Measurements from ENCODE around the gene ZBTB8A. TPM values are rescaled to one million over a fixed set of nuclear protein-coding genes. Genes with fewer than 3 reads are reported as not detected.

ZBTB8A gene
- total and polyA plus RNA-seq, 7 experiments from 2014 or later: 0.07 TPM; not detected in 6

DNA sequence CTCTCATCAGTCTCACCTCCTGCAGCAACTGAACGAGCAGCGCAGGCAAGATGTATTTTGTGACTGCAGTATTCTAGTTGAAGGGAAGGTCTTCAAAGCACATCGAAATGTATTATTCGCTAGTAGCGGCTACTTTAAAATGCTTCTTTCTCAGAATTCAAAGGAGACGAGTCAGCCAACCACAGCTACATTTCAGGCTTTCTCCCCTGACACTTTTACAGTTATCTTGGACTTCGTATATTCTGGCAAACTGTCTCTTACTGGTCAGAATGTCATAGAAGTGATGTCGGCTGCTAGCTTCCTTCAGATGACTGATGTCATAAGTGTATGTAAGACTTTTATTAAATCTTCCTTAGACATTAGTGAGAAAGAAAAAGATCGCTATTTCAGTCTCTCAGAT is 53.7 kb downstream of the ZBTB8A start:
- H3K4me1 Mint-ChIP-seq: no peaks in the 10 kb centered on the region
- H3K4me3 Mint-ChIP-seq: no peak overlapping the region
- POLR2A ChIA-PET: no interaction called here
- intact Hi-C loops (cut with micrococcal nuclease): no loop called here
- no peaks in the 10 kb centered on the region for H3K36me3 Mint-ChIP-seq
- Histone ChIP-seq H3K4me3 (ENCODE audit: low read length) (no peak overlapping the region), H3K27me3 (ENCODE audit: control insufficient read depth in 2 of 2, insufficient read depth in 2 of 2, low read length in 2 of 2) (no peaks in the 10 kb centered on the region), H3K4me1 (ENCODE audit: control insufficient read depth in 2 of 2, insufficient read depth in 2 of 2, low read length in 2 of 2) (no peaks in the 10 kb centered on the region), H3K9me3 (ENCODE audit: control insufficient read depth in 2 of 3, low read length in 3 of 3) (no peaks in the 10 kb centered on the region), H3K27ac (ENCODE audit: low read depth, low read length) (no peak overlapping the region), H3K36me3 (ENCODE audit: control insufficient read depth in 2 of 3, insufficient read depth in 3 of 3, low read length in 3 of 3) (no peaks in the 10 kb centered on the region)
- DNase-seq (no peak), ATAC-seq (no peak)
- CTCF ChIA-PET: no interaction called here
- H3K27me3 Mint-ChIP-seq: peaks cover 0 to 3% (median 0%) of the 10 kb centered on the region in 5 donors
- H3K9me3 Mint-ChIP-seq: no peaks in the 10 kb centered on the region
- no peak overlapping the region for H3K27ac Mint-ChIP-seq

DNA sequence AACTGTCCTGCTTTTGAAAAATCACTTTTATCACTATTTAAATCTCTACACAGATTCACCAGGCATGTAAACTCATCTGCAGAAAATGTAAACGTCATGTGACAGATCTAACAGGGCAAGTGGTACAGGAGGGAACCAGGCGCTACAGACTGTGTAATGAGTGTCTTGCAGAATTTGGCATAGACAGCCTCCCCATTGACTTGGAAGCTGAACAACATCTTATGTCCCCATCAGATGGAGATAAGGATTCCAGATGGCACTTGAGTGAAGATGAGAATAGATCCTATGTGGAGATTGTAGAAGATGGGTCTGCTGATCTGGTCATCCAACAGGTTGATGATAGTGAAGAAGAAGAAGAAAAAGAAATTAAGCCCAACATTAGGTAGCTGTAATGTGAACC is 60.8 kb downstream of the ZBTB8A start:
- H3K27ac ChIP-seq (ENCODE audit: low read depth, low read length): no peak overlapping the region
- Mint-ChIP-seq H3K4me3 (no peak overlapping the region), H3K4me1 (peaks cover 0 to 2% (median 0%) of the 10 kb centered on the region in 7 donors), H3K36me3 (no peaks in the 10 kb centered on the region), H3K27me3 (peaks cover 0 to 6% (median 0%) of the 10 kb centered on the region in 5 donors), H3K27ac (no peak overlapping the region), H3K9me3 (no peaks in the 10 kb centered on the region)
- POLR2A ChIA-PET: no interaction called here
- CTCF ChIA-PET: no interaction called here
- no peaks in the 10 kb centered on the region for H3K36me3 ChIP-seq (ENCODE audit: control insufficient read depth in 2 of 3, insufficient read depth in 3 of 3, low read length in 3 of 3)
- H3K27me3 ChIP-seq (ENCODE audit: control insufficient read depth in 2 of 2, insufficient read depth in 2 of 2, low read length in 2 of 2): no peaks in the 10 kb centered on the region
- no peak overlapping the region for H3K4me3 ChIP-seq (ENCODE audit: low read length)
- H3K9me3 ChIP-seq (ENCODE audit: control insufficient read depth in 2 of 3, low read length in 3 of 3): no peaks in the 10 kb centered on the region
- intact Hi-C loops (cut with micrococcal nuclease): no loop called here
- ATAC-seq (no peak), DNase-seq (no peak)
- no peaks in the 10 kb centered on the region for H3K4me1 ChIP-seq (ENCODE audit: control insufficient read depth in 2 of 2, insufficient read depth in 2 of 2, low read length in 2 of 2)

GRCh38 chr1:32605711-32606424 is 66.6 kb downstream of the ZBTB8A start:
- H3K36me3 Mint-ChIP-seq: peaks cover 0 to 4% (median 0%) of the 10 kb centered on the region in 5 donors
- Histone ChIP-seq H3K36me3 (ENCODE audit: control insufficient read depth in 2 of 3, insufficient read depth in 3 of 3, low read length in 3 of 3) (no peaks in the 10 kb centered on the region), H3K4me3 (ENCODE audit: low read length) (no peak overlapping the region), H3K27me3 (ENCODE audit: control insufficient read depth in 2 of 2, insufficient read depth in 2 of 2, low read length in 2 of 2) (no peaks in the 10 kb centered on the region), H3K9me3 (ENCODE audit: control insufficient read depth in 2 of 3, low read length in 3 of 3) (no peaks in the 10 kb centered on the region), H3K4me1 (ENCODE audit: control insufficient read depth in 2 of 2, insufficient read depth in 2 of 2, low read length in 2 of 2) (no peaks in the 10 kb centered on the region), H3K27ac (ENCODE audit: low read depth, low read length) (no peak overlapping the region)
- intact Hi-C loops (cut with micrococcal nuclease): no loop called here
- POLR2A ChIA-PET: no interaction called here
- H3K27me3 Mint-ChIP-seq: no peaks in the 10 kb centered on the region
- H3K27ac Mint-ChIP-seq: no peak overlapping the region
- ATAC-seq (no peak), DNase-seq (no peak)
- H3K9me3 Mint-ChIP-seq: no peaks in the 10 kb centered on the region
- CTCF ChIA-PET: no interaction called here
- no peak overlapping the region for H3K4me3 Mint-ChIP-seq
- H3K4me1 Mint-ChIP-seq: no peaks in the 10 kb centered on the region

DNA sequence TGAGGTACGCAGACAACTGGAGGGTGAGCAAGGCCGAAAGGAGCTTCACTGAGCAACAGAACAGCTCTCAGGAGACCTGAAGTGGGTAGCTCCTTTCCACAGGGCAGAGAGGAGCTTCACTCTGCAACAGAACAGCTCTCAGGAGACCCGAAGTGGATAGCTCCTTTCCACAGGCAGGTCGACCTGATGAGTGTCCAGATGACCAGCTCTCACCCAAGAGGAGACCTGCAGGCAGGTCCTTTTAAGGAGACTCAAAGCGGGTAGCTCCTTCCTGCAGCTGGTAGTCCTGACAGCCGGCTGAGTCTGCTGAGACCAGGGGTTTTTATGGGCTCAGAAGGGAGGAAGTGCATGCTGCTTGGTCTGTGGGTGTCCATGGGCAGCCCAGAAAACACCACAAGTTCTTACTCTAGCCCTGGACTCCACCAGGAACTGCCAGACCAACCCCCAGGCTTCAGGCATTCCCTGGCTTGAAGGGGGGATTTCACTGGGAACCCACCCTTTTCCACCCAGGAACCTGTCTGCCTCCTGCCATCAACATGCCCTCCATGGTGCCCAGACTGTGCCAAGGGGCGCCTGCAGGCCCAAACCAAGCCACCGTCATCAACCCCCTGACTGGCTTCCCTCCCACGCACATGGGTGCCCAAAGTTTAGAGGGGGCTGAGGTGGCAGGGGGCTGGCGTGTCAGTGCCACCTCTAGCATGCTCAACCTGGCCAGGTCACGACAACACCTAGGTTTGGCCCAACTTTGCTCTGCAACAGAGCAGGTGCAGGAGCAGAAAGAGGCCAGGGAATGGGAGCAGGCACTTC is 67.5 kb downstream of the ZBTB8A start:
- peaks cover 0 to 4% (median 0%) of the 10 kb centered on the region in 5 donors for H3K36me3 Mint-ChIP-seq
- no peaks in the 10 kb centered on the region for H3K4me1 Mint-ChIP-seq
- H3K36me3 ChIP-seq (ENCODE audit: control insufficient read depth in 2 of 3, insufficient read depth in 3 of 3, low read length in 3 of 3): no peaks in the 10 kb centered on the region
- H3K27me3 ChIP-seq (ENCODE audit: control insufficient read depth in 2 of 2, insufficient read depth in 2 of 2, low read length in 2 of 2): no peaks in the 10 kb centered on the region
- no peak overlapping the region for H3K27ac ChIP-seq (ENCODE audit: low read depth, low read length)
- H3K9me3 Mint-ChIP-seq: no peaks in the 10 kb centered on the region
- H3K4me3 Mint-ChIP-seq: no peak overlapping the region
- H3K27ac Mint-ChIP-seq: no peak overlapping the region
- intact Hi-C loops (cut with micrococcal nuclease): no loop called here
- no peaks in the 10 kb centered on the region for H3K9me3 ChIP-seq (ENCODE audit: control insufficient read depth in 2 of 3, low read length in 3 of 3)
- no peak for ATAC-seq
- POLR2A ChIA-PET: no interaction called here
- no peak for DNase-seq
- no peaks in the 10 kb centered on the region for H3K4me1 ChIP-seq (ENCODE audit: control insufficient read depth in 2 of 2, insufficient read depth in 2 of 2, low read length in 2 of 2)
- CTCF ChIA-PET: interaction anchor here (0.9 kb wide), 1 partner anchor 166 kb away, joined by 3 read pairs; no protein-coding TSS in a partner anchor
- no peaks in the 10 kb centered on the region for H3K27me3 Mint-ChIP-seq
- no peak overlapping the region for H3K4me3 ChIP-seq (ENCODE audit: low read length)

DNA sequence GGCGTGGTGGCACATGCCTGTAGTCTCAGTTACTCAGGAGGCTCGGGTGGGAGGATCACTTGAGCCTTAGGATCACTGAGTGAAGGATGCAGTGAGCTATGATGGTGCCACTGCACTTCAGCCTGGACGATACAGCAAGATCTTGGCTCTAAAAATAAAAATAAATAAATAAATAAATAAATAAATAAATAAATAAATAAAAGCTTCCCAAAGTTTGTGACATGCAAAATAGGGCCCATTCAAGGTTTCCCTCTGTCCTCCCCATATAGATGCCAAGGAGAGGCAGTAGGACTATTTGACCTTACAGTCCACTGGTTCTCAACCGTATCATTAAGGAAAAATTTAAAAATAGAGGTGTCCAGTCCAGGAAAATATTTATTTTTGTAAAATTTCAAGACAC is 70.0 kb downstream of the ZBTB8A start:
- intact Hi-C loops (cut with micrococcal nuclease): no loop called here
- Histone ChIP-seq H3K4me1 (ENCODE audit: control insufficient read depth in 2 of 2, insufficient read depth in 2 of 2, low read length in 2 of 2) (no peaks in the 10 kb centered on the region), H3K9me3 (ENCODE audit: control insufficient read depth in 2 of 3, low read length in 3 of 3) (no peaks in the 10 kb centered on the region), H3K27me3 (ENCODE audit: control insufficient read depth in 2 of 2, insufficient read depth in 2 of 2, low read length in 2 of 2) (no peaks in the 10 kb centered on the region), H3K36me3 (ENCODE audit: control insufficient read depth in 2 of 3, insufficient read depth in 3 of 3, low read length in 3 of 3) (no peaks in the 10 kb centered on the region), H3K4me3 (ENCODE audit: low read length) (no peak overlapping the region), H3K27ac (ENCODE audit: low read depth, low read length) (no peak overlapping the region)
- Mint-ChIP-seq H3K4me1 (peaks cover 3 to 7% (median 5%) of the 10 kb centered on the region in 7 donors), H3K4me3 (no peak overlapping the region), H3K36me3 (peaks cover 0 to 4% (median 0%) of the 10 kb centered on the region in 5 donors), H3K27ac (no peak overlapping the region), H3K9me3 (no peaks in the 10 kb centered on the region), H3K27me3 (no peaks in the 10 kb centered on the region)
- no peak for DNase-seq
- ATAC-seq: no peak
- ChIA-PET POLR2A (no interaction called here), CTCF (interaction anchor here (1.0 kb wide), 1 partner anchor 27 kb away, joined by 5 read pairs; no protein-coding TSS in a partner anchor)

DNA sequence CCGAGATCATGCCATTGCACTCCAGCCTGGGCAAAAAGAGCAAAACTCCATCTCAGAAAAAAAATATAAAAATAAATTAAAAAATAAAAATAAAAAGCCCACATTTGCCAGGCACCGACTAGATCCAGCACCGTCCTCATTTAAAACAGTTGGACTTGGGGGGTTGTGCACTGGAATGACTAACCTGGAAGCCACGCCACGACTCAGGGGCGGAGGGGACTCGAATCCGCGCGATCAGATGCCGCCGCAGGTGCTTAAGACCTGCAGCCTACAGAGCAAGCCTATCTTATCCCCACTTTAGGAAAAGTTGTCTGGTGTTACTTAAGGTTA is 72.6 kb downstream of the ZBTB8A start:
- Histone ChIP-seq H3K4me1 (ENCODE audit: control insufficient read depth in 2 of 2, insufficient read depth in 2 of 2, low read length in 2 of 2) (no peaks in the 10 kb centered on the region), H3K36me3 (ENCODE audit: control insufficient read depth in 2 of 3, insufficient read depth in 3 of 3, low read length in 3 of 3) (no peaks in the 10 kb centered on the region), H3K9me3 (ENCODE audit: control insufficient read depth in 2 of 3, low read length in 3 of 3) (no peaks in the 10 kb centered on the region), H3K27me3 (ENCODE audit: control insufficient read depth in 2 of 2, insufficient read depth in 2 of 2, low read length in 2 of 2) (no peaks in the 10 kb centered on the region), H3K27ac (ENCODE audit: low read depth, low read length) (no peak overlapping the region), H3K4me3 (ENCODE audit: low read length) (peak overlapping the region; percentile 56)
- CTCF ChIA-PET: no interaction called here
- Mint-ChIP-seq H3K4me3 (peak overlapping the region; percentile 11 to 80 (median 70)), H3K9me3 (no peaks in the 10 kb centered on the region), H3K27me3 (no peaks in the 10 kb centered on the region), H3K4me1 (peaks cover 3 to 7% (median 5%) of the 10 kb centered on the region in 7 donors), H3K36me3 (peaks cover 0 to 4% (median 0%) of the 10 kb centered on the region in 5 donors), H3K27ac (no peak overlapping the region)
- intact Hi-C loops (cut with micrococcal nuclease): loop anchor here in 1 of 2 donors (2.0 kb wide), 1 partner anchor 39 kb away; the partner anchor contains the start of genes RBBP4 and ZBTB8OS
- POLR2A ChIA-PET: no interaction called here
- DNase-seq (no peak), ATAC-seq (no peak)
